ENCODE results near the gene TF. TPM values are rescaled to one million over a fixed set of nuclear protein-coding genes. Genes with fewer than 3 reads are reported as not detected.

Gene TF
- total and polyA plus RNA-seq, 2 of the 8 experiments (the other 6 are each of a cell fraction or from before 2014, with no cell fraction given), result 0.02 to 0.26 TPM

DNA sequence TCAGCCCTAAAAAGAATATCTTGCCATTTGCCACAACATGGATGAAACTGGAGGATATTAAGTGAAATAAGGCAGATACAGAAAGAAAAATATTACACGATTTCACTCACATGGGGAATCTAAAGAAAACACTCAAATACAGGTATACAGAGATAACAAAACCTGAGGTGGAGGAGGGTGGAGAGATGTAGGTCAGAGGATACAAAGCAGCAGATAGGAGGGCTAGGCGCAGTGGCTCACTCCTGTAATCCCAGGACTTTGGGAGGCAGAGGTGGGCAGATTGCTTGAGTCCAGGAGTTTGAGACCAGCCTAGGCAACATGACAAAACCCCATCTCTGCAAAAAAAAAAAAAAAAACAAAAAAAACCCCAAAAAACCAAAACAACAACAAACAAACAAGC lies 36.3 kb downstream of the TF start (continued):
- TF ChIP-seq SIN3A (conservative IDR thresholded peaks at IDR 0.05 in 1 of 2, IDR thresholded peaks at IDR 0.05 in 1 of 2; ENCODE audit: low read depth in 1 of 2, low read length in 2 of 2) (no peak), ASH2L (IDR thresholded peaks at IDR 0.05; ENCODE audit: low read length) (no peak)
